OCI-LY7 (cell line): ENCODE data around the gene BMPER. TPM values are rescaled to one million over a fixed set of nuclear protein-coding genes. Genes with fewer than 3 reads are reported as not detected.

Experiments
- BruUV-seq: library from RNA; stranded (reverse); fragments of 400-500 nt; replicated peaks from 2 replicates; lab custom pipeline; 2021; lab: Mats Ljungman, UMichigan
- CTCF ChIA-PET: fragments of 300-600 bp; sonication (Branson Sonifier 250); formaldehyde crosslinking; loops from one replicate; lab custom pipeline; 2022; ENCODE audit warnings: antibody characterized with exemption; ENCODE audit not compliant: unreplicated experiment; lab: Charles Lee
- POLR2A ChIA-PET: fragments of 300-600 bp; sonication (Branson Sonifier 250); formaldehyde crosslinking; loops from one replicate; lab custom pipeline; 2022; ENCODE audit warnings: antibody characterized with exemption; lab: Charles Lee
- DNase-seq: peaks from one replicate; pipeline ENCODE4 v3.0.0-alpha.2; 2015; ENCODE audit warnings: low spot score
- H2AFZ ChIP-seq: fragments of 200-600 bp; sonication (generic), shearing (Covaris generic); 2 replicates; pipeline ENCODE4 v1.6.1; 2014; ENCODE audit warnings: mild to moderate bottlenecking, antibody characterized with exemption, low read length, moderate library complexity
- H3K27ac ChIP-seq: fragments of 200-600 bp; sonication (generic); 2 replicates; pipeline ENCODE4 v1.5.1; 2014; ENCODE audit warnings: mixed run types, low read depth, mild to moderate bottlenecking, moderate library complexity, low read length, inconsistent platforms; ENCODE audit not compliant: poor library complexity, severe bottlenecking
- H3K36me3 ChIP-seq: fragments of 200-600 bp; sonication (generic); 2 replicates; pipeline ENCODE4 v1.6.1; 2014; ENCODE audit warnings: mild to moderate bottlenecking, antibody characterized with exemption, low read length, moderate library complexity, mixed read lengths; ENCODE audit not compliant: insufficient read depth
- H3K4me1 ChIP-seq: fragments of 200-600 bp; sonication (generic); 2 replicates; pipeline ENCODE4 v1.5.1; 2014; ENCODE audit warnings: mild to moderate bottlenecking, low read length; ENCODE audit not compliant: insufficient read depth, poor library complexity, severe bottlenecking
- H3K4me2 ChIP-seq: fragments of 200-600 bp; sonication (generic); 2 replicates; pipeline ENCODE4 v1.6.1; 2014; ENCODE audit warnings: mild to moderate bottlenecking, low read length
- H3K4me3 ChIP-seq: fragments of 200-600 bp; sonication (generic); 2 replicates; pipeline ENCODE4 v1.5.1; 2014; ENCODE audit warnings: mild to moderate bottlenecking, low read depth, low read length; ENCODE audit not compliant: poor library complexity, severe bottlenecking
- H3K79me2 ChIP-seq: fragments of 200-600 bp; sonication (generic); 2 replicates; pipeline ENCODE4 v1.6.1; 2016; ENCODE audit warnings: low read depth, mild to moderate bottlenecking, low read length, moderate library complexity, mixed read lengths; ENCODE audit not compliant: insufficient read depth
- H3K9me2 ChIP-seq: fragments of 200-600 bp; sonication (generic); 2 replicates; pipeline ENCODE4 v1.6.1; 2016; ENCODE audit warnings: mild to moderate bottlenecking, low read length, mixed read lengths; ENCODE audit not compliant: insufficient read depth
- H3K9me3 ChIP-seq: fragments of 200-600 bp; sonication (generic); 2 replicates; pipeline ENCODE4 v1.6.1; 2014; ENCODE audit warnings: mild to moderate bottlenecking, mixed run types, low read length, mixed read lengths
- H4K20me1 ChIP-seq: fragments of 200-600 bp; sonication (generic); 2 replicates; pipeline ENCODE4 v1.6.1; 2014; ENCODE audit warnings: mild to moderate bottlenecking, antibody characterized with exemption, low read length, moderate library complexity, mixed read lengths; ENCODE audit not compliant: insufficient read depth
- CTCF ChIP-seq: fragments of 200-600 bp; sonication (generic); conservative IDR thresholded peaks from 2 replicates; pipeline ENCODE4 v1.5.1; 2014; ENCODE audit warnings: mild to moderate bottlenecking, antibody characterized with exemption, low read length, moderate library complexity, mixed read lengths
- EZH2phosphoT487 ChIP-seq: fragments of 200-600 bp; sonication (generic); IDR thresholded peaks from 2 replicates; pipeline ENCODE4 v1.6.1; 2018; ENCODE audit warnings: low read depth, borderline replicate concordance, mild to moderate bottlenecking, mixed run types, antibody characterized with exemption, low read length, moderate library complexity, mixed read lengths
- intact Hi-C: fragments of 100-400 bp; cut with micrococcal nuclease; formaldehyde crosslinking; loops from one replicate; pipeline ENCODE4 v1.10.0; 2022; ENCODE audit not compliant: unreplicated experiment
- total RNA-seq, 2 experiments: library from RNA; depleted of rRNA in 1 of 2; stranded (reverse); fragments of >200 nt in 1 of 2; shearing (Covaris generic) in 1 of 2; gene quantifications; 2 replicates each; pipeline ENCODE4 v1.2.3, GENCODE V29; 2014 to 2022

BMPER gene
- total RNA-seq, 2 experiments from 2014 or later = not detected

GRCh38 chr7:33893377-33893776 lies 12.0 kb upstream of the BMPER start:
- H3K79me2 ChIP-seq = no peaks in the 10 kb centered on the region
- CTCF ChIA-PET = no interaction called here

GRCh38 chr7:33895025-33895804 lies 10.1 kb upstream of the BMPER start:
- Histone ChIP-seq H3K9me3 (no peaks in the 10 kb centered on the region), H3K79me2 (no peaks in the 10 kb centered on the region), H3K9me2 (no peaks in the 10 kb centered on the region), H3K4me2 (no peak overlapping the region), H3K4me1 (no peaks in the 10 kb centered on the region), H4K20me1 (no peaks in the 10 kb centered on the region), H3K27ac (no peak overlapping the region), H3K36me3 (no peaks in the 10 kb centered on the region), H2AFZ (no peak overlapping the region; the same call in 1 of the 2 replicates), H3K4me3 (no peak overlapping the region)
- peak; percentile 53 for DNase-seq
- BruUV-seq = no TSS peak
- peak; percentile 83 for TF ChIP-seq CTCF
- TF ChIP-seq EZH2phosphoT487 = no peak
- ChIA-PET CTCF (no interaction called here), POLR2A (no interaction called here)
- intact Hi-C loops = no loop called here

More at GRCh38 chr7:33893377-33893776, 12.0 kb upstream of the BMPER start:
- no peaks in the 10 kb centered on the region for H3K9me2 ChIP-seq
- no TSS peak for BruUV-seq
- H3K4me1 ChIP-seq = no peaks in the 10 kb centered on the region
- no peak overlapping the region for H3K4me3 ChIP-seq
- TF ChIP-seq EZH2phosphoT487 = no peak
- no peak for TF ChIP-seq CTCF
- H3K36me3 ChIP-seq = no peaks in the 10 kb centered on the region
- no peak for DNase-seq
- intact Hi-C loops = no loop called here
- POLR2A ChIA-PET = interaction anchor here (0.6 kb wide), 1 partner anchor 744 kb away, joined by 3 read pairs; no protein-coding TSS in a partner anchor
- no peaks in the 10 kb centered on the region for H4K20me1 ChIP-seq
- H3K9me3 ChIP-seq = no peaks in the 10 kb centered on the region
- no peak overlapping the region for H3K27ac ChIP-seq
- no peak overlapping the region for H2AFZ ChIP-seq
- no peak overlapping the region for H3K4me2 ChIP-seq

GRCh38 chr7:33900501-33900900 lies 4.8 kb upstream of the BMPER start:
- POLR2A ChIA-PET = no interaction called here
- Histone ChIP-seq H3K4me1 (no peaks in the 10 kb centered on the region), H3K9me3 (no peaks in the 10 kb centered on the region), H4K20me1 (no peaks in the 10 kb centered on the region), H3K4me3 (no peak overlapping the region), H3K79me2 (no peaks in the 10 kb centered on the region), H3K9me2 (no peaks in the 10 kb centered on the region), H3K36me3 (no peaks in the 10 kb centered on the region), H3K4me2 (no peak overlapping the region), H3K27ac (no peak overlapping the region), H2AFZ (no peak overlapping the region)
- no peak for DNase-seq
- CTCF ChIA-PET = no interaction called here
- intact Hi-C loops = no loop called here
- TF ChIP-seq EZH2phosphoT487 = no peak
- TF ChIP-seq CTCF = no peak
- BruUV-seq = no TSS peak
